RWPE2 (cell line): Measurements from ENCODE around the gene LRRC57.

Experiments
- ATAC-seq: fragments of 200-7000 bp; cut with Tn5 transposase; 3 replicates; pipeline ENCODE4 v1.9.1; 2021; ENCODE audit warnings: low read depth
- DNase-seq: peaks from one replicate; pipeline ENCODE4 v3.0.0-alpha.2; 2020; ENCODE audit warnings: low spot score
- H3K27ac ChIP-seq: fragments of 450-650 bp; 2 replicates; pipeline ENCODE4 v1.5.1; 2017; ENCODE audit warnings: mild to moderate bottlenecking; ENCODE audit not compliant: poor library complexity, severe bottlenecking
- H3K27me3 ChIP-seq: fragments of 250-450 bp; sonication (Bioruptor Pico); 2 replicates; pipeline ENCODE4 v1.5.1; 2021; ENCODE audit warnings: mild to moderate bottlenecking, moderate library complexity; ENCODE audit not compliant: insufficient read depth, poor library complexity, severe bottlenecking
- H3K36me3 ChIP-seq: fragments of 250-450 bp; sonication (Bioruptor Pico); 2 replicates; pipeline ENCODE4 v1.5.1; 2020; ENCODE audit warnings: low read depth, mild to moderate bottlenecking, moderate library complexity
- H3K4me1 ChIP-seq: fragments of 250-450 bp; sonication (Bioruptor Pico); 2 replicates; pipeline ENCODE4 v1.5.1; 2021; ENCODE audit warnings: mild to moderate bottlenecking, moderate library complexity; ENCODE audit not compliant: insufficient read depth, poor library complexity, severe bottlenecking
- H3K4me3 ChIP-seq: fragments of 250-450 bp; sonication (Bioruptor Pico); 2 replicates; pipeline ENCODE4 v1.5.1; 2021; ENCODE audit warnings: mild to moderate bottlenecking, moderate library complexity; ENCODE audit not compliant: severe bottlenecking
- H3K9me3 ChIP-seq: fragments of 250-450 bp; sonication (Bioruptor Pico); 2 replicates; pipeline ENCODE4 v1.5.1; 2021; ENCODE audit warnings: mild to moderate bottlenecking, moderate library complexity; ENCODE audit not compliant: severe bottlenecking
- CTCF ChIP-seq: fragments of 450-650 bp; IDR thresholded peaks from one replicate; pipeline ENCODE4 v1.5.1; 2017; ENCODE audit warnings: mild to moderate bottlenecking, moderate library complexity; ENCODE audit not compliant: poor library complexity, severe bottlenecking

Gene LRRC57

GRCh38 chr15:42592716-42593115 is 44.1 kb upstream of the LRRC57 start:
- DNase-seq, result no peak
- Histone ChIP-seq H3K4me1 (no peaks in the 10 kb centered on the region), H3K9me3 (no peaks in the 10 kb centered on the region), H3K36me3 (no peaks in the 10 kb centered on the region), H3K27ac (no peak overlapping the region), H3K4me3 (no peak overlapping the region), H3K27me3 (no peaks in the 10 kb centered on the region)
- no peak for TF ChIP-seq CTCF
- no peak for ATAC-seq

GRCh38 chr15:42591238-42591934 is 42.8 kb upstream of the LRRC57 start:
- Histone ChIP-seq H3K4me3 (no peak overlapping the region), H3K27ac (no peak overlapping the region), H3K27me3 (no peaks in the 10 kb centered on the region), H3K4me1 (no peaks in the 10 kb centered on the region), H3K36me3 (no peaks in the 10 kb centered on the region), H3K9me3 (no peaks in the 10 kb centered on the region)
- ATAC-seq (0 out of 3 replicates have a peak, but pooled peaks have one; percentile 32), DNase-seq (no peak)
- TF ChIP-seq CTCF, result peak; percentile 47

GRCh38 chr15:42590619-42591237 is 42.1 kb upstream of the LRRC57 start:
- ATAC-seq, result no peak

GRCh38 chr15:42584031-42584765 is 35.6 kb upstream of the LRRC57 start:
- no peaks in the 10 kb centered on the region for H3K36me3 ChIP-seq
- H3K4me3 ChIP-seq, result no peak overlapping the region
- no peak for TF ChIP-seq CTCF
- H3K27ac ChIP-seq, result no peak overlapping the region
- no peaks in the 10 kb centered on the region for H3K9me3 ChIP-seq
- no peak for DNase-seq
- no peak for ATAC-seq
- H3K27me3 ChIP-seq, result no peaks in the 10 kb centered on the region
- H3K4me1 ChIP-seq, result no peaks in the 10 kb centered on the region

More at GRCh38 chr15:42590619-42591237, 42.1 kb upstream of the LRRC57 start:
- no peaks in the 10 kb centered on the region for H3K9me3 ChIP-seq
- H3K27me3 ChIP-seq, result no peaks in the 10 kb centered on the region
- H3K4me3 ChIP-seq, result no peak overlapping the region
- no peaks in the 10 kb centered on the region for H3K4me1 ChIP-seq
- H3K36me3 ChIP-seq, result no peaks in the 10 kb centered on the region
- H3K27ac ChIP-seq, result no peak overlapping the region
- no peak for TF ChIP-seq CTCF
- no peak for DNase-seq
